Keratinocyte (primary cell): Measurements from ENCODE around the gene GIT2. TPM values are rescaled to one million over a fixed set of nuclear protein-coding genes. Genes with fewer than 3 reads are reported as not detected.
A peak's percentile ranks its signal among the peaks of the same experiment; 100 is the strongest.

Experiments
- DNase-seq: peaks from one replicate; pipeline ENCODE4 v3.0.0-alpha.2; 2011; ENCODE audit warnings: low read depth, missing footprints, low spot score
- FAIRE-seq: peaks from 2 replicates; lab custom pipeline; 2011; peaks lifted over from hg19 to GRCh38; lab: Jason Lieb, UNC
- H2AFZ ChIP-seq: 2 replicates; pipeline ENCODE4 v1.6.0; 2012; ENCODE audit warnings: low read length, control low read depth, inconsistent platforms; ENCODE audit not compliant: control insufficient read depth
- H3K27ac ChIP-seq: 2 replicates; pipeline ENCODE4 v1.5.1; 2011; ENCODE audit warnings: low read length; ENCODE audit not compliant: control insufficient read depth, insufficient read depth
- H3K27me3 ChIP-seq: 3 replicates; pipeline ENCODE4 v1.6.0; 2011; ENCODE audit warnings: low read length; ENCODE audit not compliant: control insufficient read depth, insufficient read depth; ENCODE audit errors: extremely low read depth
- H3K36me3 ChIP-seq, 2 experiments: 2 replicates in 1 of 2; 3 replicates in 1 of 2; pipeline ENCODE4 v1.5.1; 2011; ENCODE audit warnings: low read length in 2 of 2, mild to moderate bottlenecking in 1 of 2; ENCODE audit not compliant: control insufficient read depth in 2 of 2, insufficient read depth in 2 of 2; ENCODE audit errors: extremely low read depth in 1 of 2
- H3K4me1 ChIP-seq: 3 replicates; pipeline ENCODE4 v1.5.1; 2011; ENCODE audit warnings: low read length; ENCODE audit not compliant: control insufficient read depth, insufficient read depth; ENCODE audit errors: extremely low read depth
- H3K4me2 ChIP-seq: 3 replicates; pipeline ENCODE4 v1.6.0; 2011; ENCODE audit warnings: low read depth, low read length; ENCODE audit not compliant: control insufficient read depth, insufficient read depth; ENCODE audit errors: extremely low read depth
- H3K4me3 ChIP-seq, 3 experiments: fragments of 200-600 bp in 1 of 3; sonication (generic) in 1 of 3; 2 replicates in 2 of 3; 3 replicates in 1 of 3; pipeline ENCODE4 v1.5.1; 2011 to 2016; ENCODE audit warnings: low read length in 3 of 3, mild to moderate bottlenecking in 3 of 3, control low read depth in 2 of 3, inconsistent platforms in 1 of 3, low read depth in 1 of 3, mixed read lengths in 1 of 3, mixed run types in 1 of 3, moderate library complexity in 1 of 3; ENCODE audit not compliant: control insufficient read depth in 2 of 3, insufficient read depth in 2 of 3; ENCODE audit errors: extremely low read depth in 1 of 3
- H3K79me2 ChIP-seq: 2 replicates; pipeline ENCODE4 v1.6.0; 2012; ENCODE audit warnings: low read length; ENCODE audit not compliant: control insufficient read depth, insufficient read depth
- H3K9ac ChIP-seq: 3 replicates; pipeline ENCODE4 v1.6.0; 2011; ENCODE audit warnings: low read length; ENCODE audit not compliant: control insufficient read depth, insufficient read depth; ENCODE audit errors: extremely low read depth
- H3K9me1 ChIP-seq: 3 replicates; pipeline ENCODE4 v1.6.0; 2011; ENCODE audit warnings: low read length; ENCODE audit not compliant: control insufficient read depth, insufficient read depth; ENCODE audit errors: extremely low read depth
- H3K9me3 ChIP-seq: 2 replicates; pipeline ENCODE4 v1.5.1; 2012; ENCODE audit warnings: low read depth, low read length; ENCODE audit not compliant: control insufficient read depth
- H4K20me1 ChIP-seq: 3 replicates; pipeline ENCODE4 v1.6.0; 2011; ENCODE audit warnings: low read length; ENCODE audit not compliant: control insufficient read depth, insufficient read depth; ENCODE audit errors: extremely low read depth
- EZH2 ChIP-seq: IDR thresholded peaks from one replicate; pipeline ENCODE4 v1.6.1; 2012; ENCODE audit warnings: inconsistent platforms, mild to moderate bottlenecking, low read length, moderate library complexity
- dilution Hi-C: fragments of 300-500 bp; cut with MboI; formaldehyde crosslinking; loops from one replicate; pipeline ENCODE4 v1.7.0; 2020; ENCODE audit warnings: low sequenced_read_pairs; ENCODE audit not compliant: extremely low pct_ligation_motif_present
- polyA plus RNA-seq, 5 experiments: library from polyadenylated mRNA; depleted of rRNA in 3 of 5; stranded (reverse) in 3 of 5; stranded (forward) in 1 of 5; unstranded in 1 of 5; fragments of >200 nt; gene quantifications; 1 replicate in 1 of 5; 2 replicates in 3 of 5; 3 replicates in 1 of 5; pipeline versions ENCODE4 v1.2.1 to v1.2.3, GENCODE V29; 2011 to 2012; ENCODE audit warnings: missing spikeins in 2 of 5, low read depth in 1 of 5, low replicate concordance in 1 of 5
- TF ChIP-seq, protein P1 (sequence below), 3 experiments: IDR thresholded peaks in 1 of 3; conservative IDR thresholded peaks in 1 of 3; optimal IDR thresholded peaks in 1 of 3; 2 replicates in 2 of 3; 3 replicates in 1 of 3; pipeline versions ENCODE3 to v1.5.1; 2011; ENCODE audit warnings: low read length in 3 of 3, mild to moderate bottlenecking in 3 of 3, moderate library complexity in 2 of 3, control low read depth in 1 of 3, inconsistent platforms in 1 of 3; ENCODE audit not compliant: insufficient read depth in 2 of 3; ENCODE audit errors: extremely low read depth in 1 of 3

GIT2 gene
- polyA plus RNA-seq, 1 donor (not counting 4 experiments of a cell fraction or from before 2014, with no cell fraction given), result 25.9 TPM

DNA sequence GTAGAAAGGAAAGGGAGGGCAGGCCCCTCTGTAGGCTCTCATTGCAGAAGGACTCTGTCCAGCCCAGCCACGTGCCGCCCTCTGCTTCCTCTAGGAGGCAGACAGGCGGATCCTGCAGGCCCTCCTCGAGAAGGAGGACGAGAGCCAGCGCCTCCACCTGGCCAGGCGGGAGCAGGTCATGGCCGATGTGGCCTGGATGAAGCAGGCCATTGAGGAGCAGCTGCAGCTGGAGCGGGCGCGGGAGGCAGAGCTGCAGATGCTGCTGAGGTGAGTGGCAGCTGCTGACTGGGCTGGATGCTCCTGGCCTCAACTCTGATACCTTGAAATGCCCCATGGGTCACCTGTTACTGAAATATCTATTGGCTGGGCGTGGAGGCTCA is 85.2 kb downstream of the GIT2 start:
- Histone ChIP-seq H3K27ac (no peak overlapping the region), H3K36me3 (peaks cover 25 to 45% of the 10 kb centered on the region in 2 experiments), H2AFZ (no peak overlapping the region), H3K9me3 (no peaks in the 10 kb centered on the region), H4K20me1 (no peaks in the 10 kb centered on the region), H3K4me2 (no peak overlapping the region), H3K27me3 (no peaks in the 10 kb centered on the region), H3K4me1 (peaks cover 4% of the 10 kb centered on the region), H3K9ac (no peak overlapping the region), H3K4me3 (no peak overlapping the region), H3K79me2 (no peaks in the 10 kb centered on the region), H3K9me1 (no peaks in the 10 kb centered on the region)
- no peak for TF ChIP-seq EZH2
- TF ChIP-seq, protein P1, sequence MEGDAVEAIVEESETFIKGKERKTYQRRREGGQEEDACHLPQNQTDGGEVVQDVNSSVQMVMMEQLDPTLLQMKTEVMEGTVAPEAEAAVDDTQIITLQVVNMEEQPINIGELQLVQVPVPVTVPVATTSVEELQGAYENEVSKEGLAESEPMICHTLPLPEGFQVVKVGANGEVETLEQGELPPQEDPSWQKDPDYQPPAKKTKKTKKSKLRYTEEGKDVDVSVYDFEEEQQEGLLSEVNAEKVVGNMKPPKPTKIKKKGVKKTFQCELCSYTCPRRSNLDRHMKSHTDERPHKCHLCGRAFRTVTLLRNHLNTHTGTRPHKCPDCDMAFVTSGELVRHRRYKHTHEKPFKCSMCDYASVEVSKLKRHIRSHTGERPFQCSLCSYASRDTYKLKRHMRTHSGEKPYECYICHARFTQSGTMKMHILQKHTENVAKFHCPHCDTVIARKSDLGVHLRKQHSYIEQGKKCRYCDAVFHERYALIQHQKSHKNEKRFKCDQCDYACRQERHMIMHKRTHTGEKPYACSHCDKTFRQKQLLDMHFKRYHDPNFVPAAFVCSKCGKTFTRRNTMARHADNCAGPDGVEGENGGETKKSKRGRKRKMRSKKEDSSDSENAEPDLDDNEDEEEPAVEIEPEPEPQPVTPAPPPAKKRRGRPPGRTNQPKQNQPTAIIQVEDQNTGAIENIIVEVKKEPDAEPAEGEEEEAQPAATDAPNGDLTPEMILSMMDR (optimal IDR thresholded peaks at IDR 0.05 in 1 of 3, IDR thresholded peaks at IDR 0.05 in 1 of 3, conservative IDR thresholded peaks at IDR 0.05 in 1 of 3; ENCODE audit: extremely low read depth in 1 of 3, insufficient read depth in 2 of 3, low read length in 3 of 3), result peak; percentile 44 to 63 (median 59)
- FAIRE-seq (no peak), DNase-seq (no peak)
- dilution Hi-C loops, result no loop called here

DNA sequence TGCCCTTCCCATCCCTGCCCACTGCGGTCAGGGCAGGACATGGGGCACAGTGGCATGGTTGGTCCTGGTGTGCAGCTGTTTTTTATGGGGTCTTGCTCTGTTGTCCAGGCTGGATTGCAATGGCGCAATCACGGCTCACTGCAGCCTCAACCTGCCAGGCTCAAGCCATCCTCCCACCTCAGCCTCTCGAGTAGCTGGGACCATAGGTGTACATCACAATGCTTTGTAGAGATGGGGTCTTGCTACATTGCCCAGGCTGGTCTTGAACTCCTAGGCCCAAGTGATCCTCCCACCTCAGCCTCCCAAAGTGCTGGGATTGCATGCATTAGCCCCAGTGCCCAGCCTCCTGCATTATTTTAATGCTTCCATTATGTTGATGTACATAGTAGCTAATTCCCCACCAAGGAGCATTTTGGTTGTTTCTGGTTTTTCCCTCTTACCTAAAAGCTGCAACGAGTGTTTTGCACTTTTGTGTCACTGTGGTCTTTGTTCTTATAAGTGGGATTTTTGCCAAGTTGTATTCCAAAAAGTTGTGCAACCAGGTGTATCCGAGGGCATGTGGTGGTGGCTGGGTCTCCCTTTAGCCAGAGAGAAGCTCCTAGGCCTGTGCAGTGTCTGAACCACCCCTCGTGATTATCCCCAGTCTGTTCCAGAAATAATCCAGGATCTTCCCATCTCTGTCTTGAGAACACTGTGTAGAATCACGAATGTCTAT is 85.8 kb downstream of the GIT2 start:
- Histone ChIP-seq H3K4me1 (peaks cover 4% of the 10 kb centered on the region), H3K9ac (no peak overlapping the region), H4K20me1 (no peaks in the 10 kb centered on the region), H3K27ac (no peak overlapping the region), H3K27me3 (no peaks in the 10 kb centered on the region), H3K36me3 (peaks cover 22 to 49% of the 10 kb centered on the region in 2 experiments), H3K4me3 (no peak overlapping the region), H2AFZ (no peak overlapping the region), H3K79me2 (no peaks in the 10 kb centered on the region), H3K4me2 (no peak overlapping the region), H3K9me1 (no peaks in the 10 kb centered on the region), H3K9me3 (no peaks in the 10 kb centered on the region)
- dilution Hi-C loops, result no loop called here
- DNase-seq (no peak), FAIRE-seq (no peak)
- no peak for TF ChIP-seq EZH2
- TF ChIP-seq, protein P1 (optimal IDR thresholded peaks at IDR 0.05 in 1 of 3, IDR thresholded peaks at IDR 0.05 in 1 of 3, conservative IDR thresholded peaks at IDR 0.05 in 1 of 3; ENCODE audit: extremely low read depth in 1 of 3, insufficient read depth in 2 of 3, low read length in 3 of 3), result no peak
